Panc1 (cell line): ENCODE results near the gene SCGB1C2. TPM values are rescaled to one million over a fixed set of nuclear protein-coding genes. Genes with fewer than 3 reads are reported as not detected.

ENCODE experiments used
- ATAC-seq: fragments of 200-7000 bp; cut with Tn5 transposase; 2 replicates; pipeline ENCODE4 v1.9.1; 2020; ENCODE audit warnings: mild to moderate bottlenecking, moderate library complexity
- BruUV-seq: library from RNA; stranded (reverse); fragments of 400-500 nt; replicated peaks from 2 replicates; lab custom pipeline; 2021; lab: Mats Ljungman, UMichigan
- CTCF ChIA-PET: fragments of 300-600 bp; sonication (Branson Sonifier 250); formaldehyde crosslinking; loops from one replicate; lab custom pipeline; 2022; ENCODE audit warnings: antibody characterized with exemption; lab: Charles Lee
- POLR2A ChIA-PET: fragments of 300-600 bp; sonication (Branson Sonifier 250); formaldehyde crosslinking; loops from one replicate; lab custom pipeline; 2022; ENCODE audit warnings: antibody characterized with exemption; lab: Charles Lee
- DNase-seq: peaks from one replicate; pipeline ENCODE4 v3.0.0-alpha.2; 2010; ENCODE audit warnings: low read depth, low spot score
- H3K27ac ChIP-seq: 2 replicates; pipeline ENCODE4 v1.5.1; 2011; ENCODE audit warnings: mild to moderate bottlenecking, low read length, inconsistent platforms
- H3K27me3 ChIP-seq: fragments of 200-500 bp; sonication (Bioruptor generic); 2 replicates; pipeline ENCODE4 v1.6.0; 2014; ENCODE audit warnings: low read length, inconsistent platforms; ENCODE audit not compliant: control insufficient read depth, insufficient read depth
- H3K36me3 ChIP-seq: fragments of 200-500 bp; sonication (Bioruptor generic); 2 replicates; pipeline ENCODE4 v1.5.1; 2014; ENCODE audit warnings: inconsistent platforms, mild to moderate bottlenecking, low read length, moderate library complexity; ENCODE audit not compliant: control insufficient read depth, insufficient read depth
- H3K4me1 ChIP-seq: 2 replicates; pipeline ENCODE4 v1.5.1; 2011; ENCODE audit warnings: inconsistent platforms, mild to moderate bottlenecking, low read length, moderate library complexity; ENCODE audit not compliant: control insufficient read depth, insufficient read depth
- H3K4me3 ChIP-seq, 2 experiments: 2 replicates each; pipeline ENCODE4 v1.5.1; 2011 to 2012; ENCODE audit warnings: low read depth in 2 of 2, low read length in 2 of 2, mild to moderate bottlenecking in 2 of 2, inconsistent platforms in 1 of 2, moderate library complexity in 1 of 2
- H3K9me3 ChIP-seq: fragments of 200-500 bp; sonication (Bioruptor generic); 2 replicates; pipeline ENCODE4 v1.5.1; 2014; ENCODE audit warnings: low read depth, mild to moderate bottlenecking, inconsistent platforms, low read length, moderate library complexity; ENCODE audit not compliant: control insufficient read depth, insufficient read depth
- CTCF ChIP-seq: fragments of 450-650 bp; IDR thresholded peaks from 2 replicates; pipeline ENCODE4 v1.5.1; 2017; ENCODE audit warnings: mild to moderate bottlenecking
- POLR2AphosphoS5 ChIP-seq: IDR thresholded peaks from 2 replicates; pipeline ENCODE4 v1.6.1; 2012; ENCODE audit warnings: mild to moderate bottlenecking, low read depth, low read length, moderate library complexity
- REST ChIP-seq, 2 experiments: IDR thresholded peaks; 2 replicates each; pipeline ENCODE4 v1.6.1; 2011 to 2012; ENCODE audit warnings: low read depth in 2 of 2, control low read depth in 1 of 2, low read length in 1 of 2, mild to moderate bottlenecking in 1 of 2, moderate library complexity in 1 of 2; ENCODE audit not compliant: insufficient read depth in 1 of 2
- SIN3A ChIP-seq: IDR thresholded peaks from 2 replicates; pipeline ENCODE4 v1.6.1; 2012; ENCODE audit warnings: low read depth, mild to moderate bottlenecking, low read length, moderate library complexity, borderline replicate concordance; ENCODE audit not compliant: insufficient read depth
- TCF7L2 ChIP-seq: IDR thresholded peaks from 2 replicates; pipeline ENCODE4 v1.6.1; 2011; ENCODE audit warnings: mild to moderate bottlenecking, low read depth, low read length, inconsistent platforms
- in situ Hi-C: cut with HindIII; loops from 2 replicates; pipeline ENCODE4 v1.10.0; 2016; ENCODE audit warnings: low sequenced_read_pairs, low pct_unique_long_range_greater_than_20kb
- intact Hi-C: fragments of 100-400 bp; cut with micrococcal nuclease; formaldehyde crosslinking; loops from one replicate; pipeline ENCODE4 v1.10.0; 2022; ENCODE audit not compliant: unreplicated experiment
- total RNA-seq: library from RNA; stranded (reverse); gene quantifications from one replicate; pipeline ENCODE4 v1.2.1, GENCODE V29; 2021; ENCODE audit not compliant: unreplicated experiment

The SCGB1C2 gene
- total RNA-seq, 1 experiment from 2014 or later, result not detected

DNA sequence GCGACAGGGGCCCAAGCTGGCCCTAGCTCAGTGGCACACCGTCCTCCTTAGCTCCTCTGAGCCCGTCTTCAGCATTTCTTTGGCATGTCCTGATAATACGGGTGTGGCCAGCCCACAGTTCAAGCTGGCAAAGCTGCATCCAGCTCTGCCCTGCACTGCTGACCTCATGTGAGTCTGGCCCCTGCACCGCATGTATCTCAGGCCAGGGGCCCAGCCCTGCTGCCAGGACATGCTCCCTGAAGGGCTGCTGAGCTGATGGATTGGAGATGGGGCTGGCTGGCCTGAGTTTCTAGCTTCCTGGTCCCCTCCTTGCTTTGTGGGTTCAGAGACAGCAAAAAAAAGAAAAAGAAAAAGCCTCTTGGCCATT lies 41.7 kb downstream of the SCGB1C2 start:
- in situ Hi-C loops (no loop called here), intact Hi-C loops (no loop called here)
- BruUV-seq, result no TSS peak
- no peaks in the 10 kb centered on the region; the same call in 1 of the 2 replicates for H3K36me3 ChIP-seq
- ATAC-seq, result no peak
- POLR2A ChIA-PET, result no interaction called here
- no peak overlapping the region for H3K4me3 ChIP-seq
- TF ChIP-seq TCF7L2 (no peak), POLR2AphosphoS5 (no peak), CTCF (no peak), SIN3A (no peak), REST (IDR thresholded peaks at IDR 0.05; ENCODE audit: insufficient read depth in 1 of 2, low read depth in 2 of 2, low read length in 1 of 2) (no peak)
- H3K9me3 ChIP-seq, result no peaks in the 10 kb centered on the region
- no peaks in the 10 kb centered on the region for H3K27me3 ChIP-seq
- CTCF ChIA-PET, result interaction anchor here (0.6 kb wide), 1 partner anchor 69 kb away, joined by 5 read pairs; no protein-coding TSS in a partner anchor
- no peak overlapping the region for H3K27ac ChIP-seq
- H3K4me1 ChIP-seq, result no peaks in the 10 kb centered on the region
- no peak for DNase-seq

DNA sequence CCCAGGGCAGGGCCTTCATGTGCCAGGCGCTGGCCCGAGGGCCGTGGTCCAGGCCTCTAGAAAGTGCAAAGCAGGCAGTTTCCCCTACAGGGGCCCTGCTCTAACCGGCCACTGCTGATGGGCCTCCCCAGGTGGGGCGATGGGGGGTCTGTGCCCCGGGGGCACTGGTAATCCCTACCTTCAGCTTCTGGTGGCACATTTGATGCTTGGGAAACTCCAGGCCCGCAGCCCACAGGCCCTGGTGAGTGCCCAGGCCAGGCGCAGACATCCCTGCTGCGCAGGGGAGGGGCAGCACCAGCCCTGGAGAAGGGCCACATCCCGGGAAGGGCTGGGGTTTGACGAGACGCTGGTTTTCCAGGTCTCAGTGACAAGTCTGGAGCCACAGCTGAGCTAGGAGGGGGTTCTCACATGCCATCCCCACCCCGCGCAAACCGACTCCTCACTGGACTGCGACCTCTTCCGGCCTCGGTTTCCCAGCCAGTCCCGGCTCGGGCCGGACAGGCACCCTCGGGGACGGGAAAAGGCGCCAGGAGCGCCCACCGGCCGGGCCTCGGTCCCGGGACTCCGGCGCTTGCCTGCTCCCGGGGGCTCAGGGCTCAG lies 42.5 kb downstream of the SCGB1C2 start:
- intact Hi-C loops, result no loop called here
- POLR2A ChIA-PET, result no interaction called here
- ATAC-seq, result no peak; the same call in 1 of the 2 replicates
- Histone ChIP-seq H3K4me1 (no peaks in the 10 kb centered on the region), H3K4me3 (peak overlapping the region in 1 of 2 experiments; percentile 28; a peak in 1 of 4 replicates), H3K36me3 (no peaks in the 10 kb centered on the region; the same call in 1 of the 2 replicates), H3K27ac (no peak overlapping the region), H3K27me3 (no peaks in the 10 kb centered on the region), H3K9me3 (no peaks in the 10 kb centered on the region)
- CTCF ChIA-PET, result no interaction called here
- BruUV-seq, result no TSS peak
- TF ChIP-seq TCF7L2, result no peak
- DNase-seq, result no peak
- in situ Hi-C loops, result no loop called here
